Hepatocyte (in vitro differentiated cells): ENCODE data around the gene SHC3. TPM values are rescaled to one million over a fixed set of nuclear protein-coding genes. Genes with fewer than 3 reads are reported as not detected.

Experiments used
- DNase-seq: peaks from one replicate; pipeline ENCODE4 v3.0.0-alpha.2; 2016; ENCODE audit warnings: low spot score
- H2AFZ ChIP-seq: fragments of 200-600 bp; sonication (generic); 2 replicates; pipeline ENCODE4 v1.6.0; 2016; ENCODE audit warnings: antibody characterized with exemption, mild to moderate bottlenecking
- H3K27ac ChIP-seq: fragments of 200-600 bp; sonication (generic); 2 replicates; pipeline ENCODE4 v1.5.1; 2016; ENCODE audit warnings: mild to moderate bottlenecking
- H3K27me3 ChIP-seq: fragments of 200-600 bp; sonication (generic); 2 replicates; pipeline ENCODE4 v1.6.1; 2016
- H3K36me3 ChIP-seq: fragments of 200-600 bp; sonication (generic); replicated peaks from 2 replicates; pipeline ENCODE4 v1.5.1; 2016; ENCODE audit warnings: low read depth; ENCODE audit not compliant: insufficient read depth
- H3K4me1 ChIP-seq: fragments of 200-600 bp; sonication (generic); 2 replicates; pipeline ENCODE4 v1.5.1; 2016; ENCODE audit warnings: mild to moderate bottlenecking, moderate library complexity; ENCODE audit not compliant: insufficient read depth
- H3K4me2 ChIP-seq: fragments of 200-600 bp; sonication (generic); 2 replicates; pipeline ENCODE4 v1.6.0; 2016
- H3K4me3 ChIP-seq: fragments of 200-600 bp; sonication (generic); 2 replicates; pipeline ENCODE4 v1.5.1; 2016; ENCODE audit warnings: mild to moderate bottlenecking
- H3K79me2 ChIP-seq: fragments of 200-600 bp; sonication (generic); 2 replicates; pipeline ENCODE4 v1.6.0; 2017; ENCODE audit warnings: mild to moderate bottlenecking
- H3K9me2 ChIP-seq: fragments of 200-600 bp; sonication (generic); replicated peaks from 2 replicates; pipeline ENCODE4 v1.6.0; 2017; ENCODE audit warnings: mild to moderate bottlenecking; ENCODE audit not compliant: insufficient read depth
- H3K9me3 ChIP-seq: fragments of 200-600 bp; sonication (generic); 2 replicates; pipeline ENCODE4 v1.5.1; 2016; ENCODE audit warnings: low read depth, mild to moderate bottlenecking
- H4K20me1 ChIP-seq: fragments of 200-600 bp; sonication (generic); 2 replicates; pipeline ENCODE4 v1.6.0; 2016; ENCODE audit warnings: mild to moderate bottlenecking; ENCODE audit not compliant: insufficient read depth, poor library complexity, severe bottlenecking
- EZH2 ChIP-seq: fragments of 200-600 bp; sonication (generic); IDR thresholded peaks from 2 replicates; pipeline ENCODE4 v1.6.1; 2016; ENCODE audit warnings: antibody characterized with exemption, mild to moderate bottlenecking, borderline replicate concordance
- EZH2phosphoT487 ChIP-seq: fragments of 200-600 bp; sonication (generic); IDR thresholded peaks from one replicate; pipeline ENCODE4 v1.6.1; 2018; ENCODE audit warnings: antibody characterized with exemption, mild to moderate bottlenecking, low read depth, moderate library complexity; ENCODE audit not compliant: unreplicated experiment, severe bottlenecking
- WGBS: methylation state at CpG from one replicate; pipeline ENCODE4 v1.1.6; 2016; ENCODE audit warnings: low lambda C conversion rate; ENCODE audit errors: missing lambda C conversion rate; 5-methylcytosine and 5-hydroxymethylcytosine counted together
- polyA plus RNA-seq: library from polyadenylated mRNA; unstranded; fragments of >200 nt; fragmentation: Nextera tagmentation; extraction: Ambion mirVana; gene quantifications from 2 replicates; pipeline ENCODE4 v1.2.1, GENCODE V29; 2016
- total RNA-seq: library from RNA; depleted of rRNA; stranded (reverse); fragments of >200 nt; gene quantifications from 2 replicates; pipeline ENCODE4 v1.2.3, GENCODE V29; 2014
- TF ChIP-seq, protein P1 (sequence below): fragments of 200-600 bp; sonication (generic); IDR thresholded peaks from 2 replicates; pipeline ENCODE4 v1.5.1; 2016; ENCODE audit warnings: antibody characterized with exemption, mild to moderate bottlenecking; ENCODE audit not compliant: poor library complexity

The SHC3 gene
- total and polyA plus RNA-seq, 2 experiments from 2014 or later: 1.5 to 1.8 TPM

DNA sequence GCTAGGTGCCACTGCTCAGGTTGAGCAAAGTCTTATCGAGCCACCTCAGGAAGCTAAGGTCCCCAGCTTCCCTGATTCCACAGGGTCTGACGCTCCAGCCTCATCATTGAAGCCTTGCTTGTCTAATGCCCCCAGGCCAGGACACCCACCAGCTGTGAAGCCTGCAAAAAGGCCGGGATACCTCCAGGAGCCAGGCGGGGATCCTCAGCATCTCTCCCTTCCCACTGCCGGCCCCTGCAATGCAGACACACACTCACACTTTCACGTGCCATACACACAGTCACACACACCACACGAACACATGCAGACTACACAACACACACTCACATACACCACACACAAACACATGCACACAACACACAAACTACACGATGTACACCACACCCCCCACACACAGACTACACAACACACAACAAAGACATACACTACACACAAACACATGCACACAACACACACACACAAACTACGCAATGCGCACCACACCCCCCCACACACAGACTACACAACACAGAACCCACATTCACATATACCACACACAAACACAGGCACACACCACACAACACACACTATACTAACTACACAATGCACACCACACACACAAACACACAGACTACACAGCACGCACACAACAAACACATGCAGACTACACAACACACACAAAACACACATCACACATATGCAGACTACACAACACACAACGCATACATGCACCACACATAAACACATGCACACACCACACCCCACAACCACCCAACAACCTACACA lies 205.2 kb downstream of the SHC3 start:
- no peaks in the 10 kb centered on the region for H3K4me1 ChIP-seq
- no peaks in the 10 kb centered on the region for H3K9me3 ChIP-seq
- H3K79me2 ChIP-seq: no peaks in the 10 kb centered on the region
- no peaks in the 10 kb centered on the region for H3K9me2 ChIP-seq
- no peak overlapping the region for H2AFZ ChIP-seq
- H4K20me1 ChIP-seq: no peaks in the 10 kb centered on the region
- no peak for TF ChIP-seq EZH2phosphoT487
- TF ChIP-seq, protein P1, sequence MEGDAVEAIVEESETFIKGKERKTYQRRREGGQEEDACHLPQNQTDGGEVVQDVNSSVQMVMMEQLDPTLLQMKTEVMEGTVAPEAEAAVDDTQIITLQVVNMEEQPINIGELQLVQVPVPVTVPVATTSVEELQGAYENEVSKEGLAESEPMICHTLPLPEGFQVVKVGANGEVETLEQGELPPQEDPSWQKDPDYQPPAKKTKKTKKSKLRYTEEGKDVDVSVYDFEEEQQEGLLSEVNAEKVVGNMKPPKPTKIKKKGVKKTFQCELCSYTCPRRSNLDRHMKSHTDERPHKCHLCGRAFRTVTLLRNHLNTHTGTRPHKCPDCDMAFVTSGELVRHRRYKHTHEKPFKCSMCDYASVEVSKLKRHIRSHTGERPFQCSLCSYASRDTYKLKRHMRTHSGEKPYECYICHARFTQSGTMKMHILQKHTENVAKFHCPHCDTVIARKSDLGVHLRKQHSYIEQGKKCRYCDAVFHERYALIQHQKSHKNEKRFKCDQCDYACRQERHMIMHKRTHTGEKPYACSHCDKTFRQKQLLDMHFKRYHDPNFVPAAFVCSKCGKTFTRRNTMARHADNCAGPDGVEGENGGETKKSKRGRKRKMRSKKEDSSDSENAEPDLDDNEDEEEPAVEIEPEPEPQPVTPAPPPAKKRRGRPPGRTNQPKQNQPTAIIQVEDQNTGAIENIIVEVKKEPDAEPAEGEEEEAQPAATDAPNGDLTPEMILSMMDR: no peak
- no peak for TF ChIP-seq EZH2
- H3K27me3 ChIP-seq: no peaks in the 10 kb centered on the region
- no peak overlapping the region for H3K4me3 ChIP-seq
- WGBS: 89% methylated on average over 12 of the region's 12 CpGs
- no peak overlapping the region for H3K27ac ChIP-seq
- no peaks in the 10 kb centered on the region for H3K36me3 ChIP-seq
- H3K4me2 ChIP-seq: no peak overlapping the region
- DNase-seq: no peak

DNA sequence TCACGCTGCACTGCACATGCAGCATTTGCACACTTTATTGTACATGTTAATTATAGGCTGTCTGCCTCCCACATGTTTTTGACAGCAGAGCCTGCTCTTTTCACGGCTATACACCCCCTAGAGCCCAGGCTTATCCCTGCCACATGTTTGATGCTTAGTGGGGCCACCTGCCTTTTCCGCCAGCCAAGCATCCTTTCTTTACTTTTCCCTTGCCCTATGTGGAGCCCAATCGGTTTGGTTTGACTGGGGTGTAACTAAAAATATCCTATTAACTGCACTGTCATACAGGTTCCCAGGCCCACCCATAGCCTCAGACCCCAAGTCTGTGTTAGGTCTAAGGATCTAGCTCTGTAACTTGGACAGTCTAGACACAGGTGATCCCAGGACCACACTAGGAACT lies 206.2 kb downstream of the SHC3 start:
- DNase-seq: no peak
- H3K36me3 ChIP-seq: no peaks in the 10 kb centered on the region
- H3K27ac ChIP-seq: no peak overlapping the region
- no peaks in the 10 kb centered on the region for H3K4me1 ChIP-seq
- no peak for TF ChIP-seq EZH2phosphoT487
- TF ChIP-seq, protein P1: no peak
- no peak for TF ChIP-seq EZH2
- WGBS: 87% methylated on average over 4 of the region's 4 CpGs
- H3K4me2 ChIP-seq: no peak overlapping the region
- no peaks in the 10 kb centered on the region for H4K20me1 ChIP-seq
- no peak overlapping the region for H3K4me3 ChIP-seq
- H2AFZ ChIP-seq: no peak overlapping the region
- no peaks in the 10 kb centered on the region for H3K9me2 ChIP-seq
- H3K27me3 ChIP-seq: no peaks in the 10 kb centered on the region
- no peaks in the 10 kb centered on the region for H3K79me2 ChIP-seq
- H3K9me3 ChIP-seq: no peaks in the 10 kb centered on the region

DNA sequence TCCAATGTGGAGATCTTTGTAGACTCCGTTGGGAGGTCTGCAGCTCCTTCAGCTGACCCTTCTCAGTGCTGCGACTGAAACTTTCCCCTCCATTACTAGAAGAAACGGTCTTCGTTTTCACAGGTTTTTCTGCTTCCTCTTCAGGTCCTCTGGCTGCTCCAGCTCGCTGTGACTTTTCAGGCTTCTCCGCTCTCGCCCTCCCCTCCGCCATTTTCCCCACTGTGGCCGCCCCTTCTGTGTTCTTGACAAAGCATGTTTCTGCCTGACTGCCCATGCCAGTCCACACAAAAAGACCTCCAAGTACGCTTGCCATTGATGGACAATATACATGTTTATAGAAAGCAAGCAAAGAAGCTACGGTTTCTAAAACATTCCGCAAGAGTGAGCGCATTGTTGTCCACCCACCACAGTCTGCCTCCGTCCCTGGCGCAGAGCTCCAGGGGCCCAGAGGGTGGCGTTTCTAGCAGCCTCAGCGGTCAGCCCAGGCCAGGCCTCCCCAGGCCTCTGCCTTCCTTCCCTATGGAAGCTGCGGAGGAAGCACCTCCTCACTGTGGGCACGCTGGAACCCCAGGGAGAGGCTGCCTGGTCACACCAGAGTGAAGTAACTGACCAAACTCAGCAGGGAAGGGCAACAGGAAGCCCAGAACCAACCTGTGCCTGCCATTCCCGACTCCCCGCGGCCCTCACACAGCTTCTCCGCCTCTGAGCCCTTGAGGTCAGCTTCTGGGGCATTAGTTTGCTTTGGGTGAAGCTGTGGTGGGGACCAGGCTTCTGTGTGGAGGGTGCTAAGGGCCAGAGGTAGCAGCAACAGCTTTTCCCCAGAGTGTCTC lies 207.3 kb downstream of the SHC3 start:
- TF ChIP-seq, protein P1: no peak
- TF ChIP-seq EZH2 (no peak), EZH2phosphoT487 (no peak)
- no peaks in the 10 kb centered on the region for H3K4me1 ChIP-seq
- H3K4me2 ChIP-seq: no peak overlapping the region
- DNase-seq: no peak
- no peaks in the 10 kb centered on the region for H3K27me3 ChIP-seq
- 93% methylated on average over 23 of the region's 23 CpGs for WGBS
- no peaks in the 10 kb centered on the region for H3K9me2 ChIP-seq
- no peak overlapping the region for H2AFZ ChIP-seq
- no peak overlapping the region for H3K27ac ChIP-seq
- H3K4me3 ChIP-seq: no peak overlapping the region
- no peaks in the 10 kb centered on the region for H3K9me3 ChIP-seq
- H3K79me2 ChIP-seq: no peaks in the 10 kb centered on the region
- H4K20me1 ChIP-seq: no peaks in the 10 kb centered on the region
- no peaks in the 10 kb centered on the region for H3K36me3 ChIP-seq
